ENCODE data around the gene FOXP1.

The FOXP1 gene

DNA sequence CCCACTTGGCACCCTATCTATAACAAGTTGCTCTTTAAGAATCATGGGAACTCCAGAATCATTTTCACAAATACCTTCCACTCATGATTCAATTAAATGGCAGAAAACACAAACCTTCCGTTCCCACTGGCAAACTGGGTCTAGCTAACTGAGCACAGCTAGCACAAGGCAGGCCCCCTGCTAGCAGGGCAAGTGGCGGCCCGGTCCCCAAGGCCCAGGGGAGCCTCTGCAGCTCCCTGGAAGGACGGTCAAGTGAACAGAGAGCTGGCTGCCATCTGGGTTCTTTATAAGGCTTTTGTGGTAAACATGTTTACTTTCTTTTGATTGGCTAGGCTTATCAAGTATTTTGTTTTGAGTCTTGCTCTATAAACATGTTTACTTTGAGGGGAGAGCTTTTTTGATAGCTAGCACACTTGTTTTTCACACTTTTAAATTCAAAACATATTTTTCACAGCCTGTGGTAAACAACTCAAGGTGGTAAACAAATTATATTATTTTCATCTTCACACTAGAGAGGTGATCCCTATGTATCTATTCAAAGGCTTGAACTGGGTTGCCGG lies 81.4 kb downstream of the FOXP1 start:
- no peak for DNase-seq

GRCh38 chr3:71500696-71501095 lies 82.8 kb downstream of the FOXP1 start:
- DNase-seq, result no peak

- no peak for DNase-seq
These were observed 84.2 kb downstream of the FOXP1 start for GRCh38 chr3:71499227-71499876.

DNA sequence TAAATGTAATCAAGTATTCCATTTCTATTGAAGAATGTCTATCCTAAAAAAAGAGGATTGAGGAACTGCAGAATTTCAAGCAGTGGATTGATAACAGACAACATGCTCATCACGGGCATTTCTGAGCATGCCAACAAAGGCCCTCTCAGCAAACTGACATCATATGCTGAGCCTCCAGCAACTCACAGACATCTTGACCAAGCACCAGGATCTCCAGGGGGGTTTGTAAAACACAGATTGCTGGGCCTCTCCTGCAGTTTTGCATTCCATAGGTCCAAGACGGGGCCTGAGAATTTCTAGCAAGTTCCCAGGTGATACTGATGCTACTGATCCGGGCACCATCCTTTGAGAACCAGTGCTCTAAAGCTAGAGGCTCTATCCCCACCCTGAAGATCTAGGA lies 85.0 kb downstream of the FOXP1 start:
- DNase-seq, result no peak

- DNase-seq, result no peak
These were observed 85.5 kb downstream of the FOXP1 start for GRCh38 chr3:71497971-71498444.

DNA sequence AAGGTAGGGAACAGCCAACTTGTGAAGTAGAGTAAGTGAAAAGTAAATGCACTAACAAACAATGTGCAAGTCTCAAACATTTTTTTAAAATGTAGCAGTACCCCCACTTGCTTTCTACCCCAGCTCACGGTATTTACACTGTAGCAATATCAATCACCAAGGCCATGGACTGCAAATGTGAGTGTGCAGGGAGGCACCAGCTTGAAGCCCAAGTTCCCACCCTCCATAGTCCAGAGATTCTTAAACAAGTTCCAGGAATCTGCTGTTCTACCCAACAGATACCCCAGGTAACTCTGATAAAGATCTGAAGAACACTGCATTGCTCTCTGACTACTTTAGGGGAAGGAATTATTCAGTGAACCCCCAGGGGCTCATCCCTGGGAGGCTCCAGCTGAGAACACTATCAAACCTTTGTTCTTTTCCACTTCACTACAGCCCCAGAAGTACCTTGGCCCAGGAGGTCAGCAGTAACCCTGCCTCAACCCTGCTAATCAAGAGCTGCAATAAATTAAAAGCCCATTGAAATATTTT lies 86.1 kb downstream of the FOXP1 start:
- no peak for DNase-seq

DNA sequence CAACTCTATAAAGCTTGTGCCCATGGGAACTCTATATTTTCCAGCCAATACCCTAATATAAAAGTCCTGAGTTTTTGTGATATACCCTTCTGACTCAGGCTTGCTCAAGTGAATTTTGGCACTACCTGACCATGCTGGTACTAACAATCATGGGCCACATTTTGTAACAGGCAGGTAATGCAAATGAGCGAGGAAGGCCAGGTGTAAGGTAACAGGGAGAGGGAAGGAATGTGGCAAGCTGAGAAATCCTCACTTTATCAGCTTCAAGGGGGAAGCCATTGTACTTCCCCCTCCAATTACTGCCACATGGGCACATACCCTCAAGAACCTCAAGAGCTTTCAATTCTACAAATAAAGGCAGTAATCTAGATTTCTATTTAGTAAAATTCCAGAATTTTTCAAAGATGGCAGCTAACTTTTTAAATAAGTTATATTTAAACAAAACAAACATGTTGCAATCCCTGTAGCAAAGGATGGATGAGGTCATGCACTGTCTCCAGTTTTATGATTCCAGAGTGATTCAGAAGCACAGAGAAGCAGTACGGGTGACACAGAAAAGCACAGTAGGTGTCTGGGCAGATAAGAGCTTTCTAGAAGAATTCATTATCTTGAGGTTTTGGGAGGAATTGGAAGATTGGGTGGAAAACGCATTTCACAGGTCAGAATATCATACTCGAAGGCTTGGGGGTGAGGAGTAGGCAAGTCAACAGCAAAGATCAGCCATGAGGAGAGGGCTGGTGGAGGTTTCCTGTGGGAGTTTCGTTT lies 87.6 kb downstream of the FOXP1 start:
- DNase-seq, result no peak

GRCh38 chr3:71494212-71494611 lies 89.3 kb downstream of the FOXP1 start:
- DNase-seq, result no peak

DNA sequence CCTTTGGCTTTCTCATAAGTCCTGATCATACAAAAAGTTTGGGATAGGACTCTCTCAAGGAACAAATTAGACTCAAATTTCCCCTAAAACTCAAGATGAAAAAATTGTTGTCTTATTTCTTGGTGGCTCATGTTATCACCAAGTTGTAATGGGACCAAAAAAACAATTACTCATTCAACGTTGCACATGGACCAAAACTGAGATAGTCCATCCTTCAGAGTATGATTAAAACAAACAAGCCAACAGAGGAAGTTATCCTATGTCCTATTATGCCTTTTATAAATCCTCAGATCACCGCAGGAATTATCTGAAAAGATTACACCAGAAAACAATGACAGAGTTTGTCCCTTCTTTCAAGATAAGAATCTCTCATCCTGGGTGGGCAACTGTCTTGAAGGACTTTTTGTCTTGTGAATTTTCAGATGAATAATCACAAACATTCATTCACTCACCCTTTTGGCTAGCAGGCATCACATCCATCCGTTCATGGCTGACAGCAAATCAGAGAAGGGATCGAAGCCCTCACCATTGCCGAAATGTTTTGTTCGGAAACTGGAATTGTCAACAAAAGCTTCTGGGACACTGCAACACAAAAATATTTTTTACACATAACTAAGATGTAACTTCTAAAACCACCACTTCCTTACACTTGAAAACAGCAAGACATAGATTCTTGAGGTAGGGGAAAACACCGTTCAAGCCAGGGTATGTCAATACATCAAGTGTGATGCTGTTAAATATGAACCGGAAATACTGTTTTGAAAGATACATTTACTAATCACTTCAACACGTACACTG lies 90.4 kb downstream of the FOXP1 start:
- no peak for DNase-seq

GRCh38 chr3:71492566-71492965 lies 91.0 kb downstream of the FOXP1 start:
- DNase-seq, result no peak

GRCh38 chr3:71491154-71491752 lies 92.3 kb downstream of the FOXP1 start:
- DNase-seq, result no peak

- no peak for DNase-seq
These were observed 92.8 kb downstream of the FOXP1 start for GRCh38 chr3:71490692-71491091.

- no peak for DNase-seq
These were observed 94.2 kb downstream of the FOXP1 start for GRCh38 chr3:71489315-71489761.

- DNase-seq, result no peak
These were observed 94.6 kb downstream of the FOXP1 start for GRCh38 chr3:71488882-71489281.

DNA sequence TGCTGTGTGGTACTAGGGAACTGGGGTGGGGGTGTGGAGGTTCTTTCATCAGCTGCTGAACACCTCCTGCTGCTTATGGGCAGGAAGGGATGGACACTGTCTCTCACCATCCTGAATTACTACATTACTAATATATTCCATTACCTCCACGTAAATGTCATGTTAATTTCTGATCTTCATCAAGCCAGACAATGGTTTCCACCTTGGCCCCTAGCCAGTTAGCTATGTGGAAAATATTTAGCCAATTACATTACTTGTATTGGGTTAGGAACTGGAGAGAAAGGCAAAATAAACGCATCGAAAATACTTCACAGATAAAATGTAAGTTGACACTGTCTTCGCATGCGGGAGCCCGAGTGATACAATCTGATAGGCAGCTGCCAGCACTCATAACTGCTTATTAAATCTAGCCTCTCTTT lies 95.1 kb downstream of the FOXP1 start:
- no peak for DNase-seq

- peak; percentile 11 for DNase-seq
These were observed 96.1 kb downstream of the FOXP1 start for GRCh38 chr3:71487418-71487817.

- DNase-seq, result no peak
These were observed 96.7 kb downstream of the FOXP1 start for GRCh38 chr3:71486831-71487230.

GRCh38 chr3:71485896-71486295 lies 97.6 kb downstream of the FOXP1 start:
- no peak for DNase-seq

DNA sequence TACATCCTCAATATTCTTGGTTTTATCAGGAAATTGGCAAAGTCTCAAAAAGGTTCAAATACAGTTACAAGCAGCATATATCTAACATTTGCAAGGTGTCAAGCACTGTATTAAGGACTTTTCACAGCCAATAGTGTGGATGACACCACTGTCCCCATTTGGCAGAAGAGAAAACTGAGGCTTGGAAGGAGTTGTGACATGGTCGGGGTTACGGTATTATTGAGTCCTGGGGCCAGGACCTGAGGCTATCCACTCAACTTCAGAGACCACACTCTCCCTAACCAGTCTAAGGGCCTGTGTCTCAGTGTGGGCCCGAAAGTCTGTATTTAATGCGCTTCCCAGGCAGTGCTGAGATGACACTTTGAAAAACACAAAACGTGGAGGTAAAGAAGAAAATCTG lies 99.1 kb downstream of the FOXP1 start:
- DNase-seq, result no peak

DNA sequence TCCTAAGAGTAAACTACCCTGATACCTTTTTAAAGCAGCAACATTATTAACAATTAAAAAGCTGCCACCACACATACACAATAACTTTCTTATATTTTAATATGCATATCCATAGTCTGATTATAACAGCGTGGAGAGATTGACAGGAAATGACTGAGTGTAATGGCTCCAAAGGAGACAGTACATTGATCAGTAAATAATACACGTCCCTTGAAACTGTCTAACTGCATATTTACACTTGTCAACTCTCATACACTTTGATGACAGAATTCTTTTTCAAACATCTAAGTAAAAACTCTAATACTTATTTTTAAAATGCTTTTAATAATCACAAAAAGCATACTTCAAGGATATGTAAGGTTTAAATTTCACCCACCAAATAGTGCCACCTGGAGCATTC lies 99.5 kb downstream of the FOXP1 start:
- no peak for DNase-seq

DNA sequence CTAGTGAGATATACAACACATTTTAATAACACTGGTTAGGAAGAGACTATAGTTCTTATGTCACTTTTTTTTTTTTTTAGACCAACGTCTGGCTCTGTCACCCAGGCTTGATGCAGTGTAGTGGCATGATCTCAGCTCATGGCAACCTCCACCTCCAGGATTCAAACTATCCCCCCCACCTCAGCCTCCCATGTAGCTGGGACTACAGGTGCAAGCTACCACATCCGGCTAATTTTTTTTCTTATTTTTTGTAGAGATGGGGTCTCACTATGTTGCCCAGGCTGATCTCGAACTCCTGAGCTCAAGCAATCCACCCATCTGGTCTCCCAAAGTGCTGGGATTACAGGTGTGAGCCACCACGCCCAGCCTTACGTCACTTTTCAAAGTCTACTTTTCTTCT lies 100.8 kb downstream of the FOXP1 start:
- DNase-seq, result no peak

- DNase-seq, result no peak
These were observed 105.0 kb downstream of the FOXP1 start for GRCh38 chr3:71478568-71478967.

DNA sequence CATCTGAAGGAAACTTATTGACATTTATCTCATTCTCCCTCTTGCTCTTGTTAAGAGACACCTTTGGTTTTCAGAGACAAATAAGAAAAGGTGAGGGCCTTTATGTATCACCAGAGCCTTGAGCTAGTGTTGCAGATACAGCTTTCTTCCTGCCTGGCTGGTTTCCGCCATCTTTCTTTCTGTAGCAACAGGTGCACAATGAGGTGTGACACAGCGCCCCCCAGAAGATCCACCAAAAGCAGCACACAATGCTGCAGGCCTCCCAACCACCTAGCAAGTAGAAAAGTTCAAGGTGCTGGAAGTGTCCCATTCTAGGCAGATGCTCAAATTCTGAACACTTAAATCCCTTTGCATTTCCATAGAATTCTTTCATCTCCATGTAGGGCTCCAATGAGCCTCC lies 106.6 kb downstream of the FOXP1 start:
- no peak for DNase-seq
